Fibroblast of villous mesenchyme (primary cell): ENCODE results near the gene BMP7. TPM values are rescaled to one million over a fixed set of nuclear protein-coding genes. Genes with fewer than 3 reads are reported as not detected.

Experiments
- DNase-seq: peaks from one replicate; pipeline ENCODE4 v3.0.0-alpha.2; 2010; ENCODE audit warnings: low read depth
- H3K4me3 ChIP-seq: 2 replicates; pipeline ENCODE4 v1.5.1; 2011; ENCODE audit warnings: low read depth, mild to moderate bottlenecking, low read length
- CTCF ChIP-seq: IDR thresholded peaks from 2 replicates; pipeline ENCODE4 v1.5.1; 2012; ENCODE audit warnings: low read depth, mild to moderate bottlenecking, low read length; ENCODE audit not compliant: insufficient read depth
- total RNA-seq: library from RNA; depleted of rRNA; stranded (reverse); fragments of >200 nt; gene quantifications from 2 replicates; pipeline ENCODE4 v1.2.3, GENCODE V29; 2012

BMP7 gene
- total RNA-seq, 1 donor, result not detected

- no peak for TF ChIP-seq CTCF
- H3K4me3 ChIP-seq, result no peak overlapping the region
- no peak for DNase-seq
Observed at GRCh38 chr20:57188576-57189079, 77.8 kb downstream of the BMP7 start.

- H3K4me3 ChIP-seq, result no peak overlapping the region
- no peak for DNase-seq
- no peak for TF ChIP-seq CTCF
Observed at GRCh38 chr20:57188056-57188455, 78.4 kb downstream of the BMP7 start.

DNA sequence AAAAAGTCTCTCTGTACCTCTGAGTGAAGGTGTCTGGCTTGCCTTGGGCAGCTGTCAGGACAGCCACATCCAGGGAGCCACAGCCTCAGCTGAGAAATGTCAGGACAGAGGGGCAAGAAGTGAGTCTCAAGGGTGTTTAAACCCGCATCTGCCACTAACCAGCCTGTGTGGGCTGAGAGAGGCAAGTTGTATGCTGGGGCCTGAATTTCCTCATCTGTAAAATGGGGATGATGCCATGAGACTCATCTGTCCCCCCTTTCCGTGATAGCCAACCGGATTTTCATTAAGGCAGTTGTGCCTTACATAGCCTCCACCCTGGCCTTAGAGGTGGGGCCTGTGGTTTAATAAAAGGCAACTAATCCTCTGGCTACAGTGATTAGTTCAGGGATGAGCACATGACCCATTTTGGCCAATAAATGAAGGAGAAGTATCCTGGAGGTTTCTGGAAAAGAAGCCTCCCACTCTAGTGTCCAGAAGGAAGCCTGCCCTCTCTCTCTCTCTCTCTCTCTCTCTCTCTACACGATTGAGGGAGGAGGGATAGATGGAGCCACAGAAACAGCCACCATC lies 79.3 kb downstream of the BMP7 start:
- TF ChIP-seq CTCF, result no peak
- no peak for DNase-seq
- H3K4me3 ChIP-seq, result no peak overlapping the region

GRCh38 chr20:57186192-57186591 lies 80.2 kb downstream of the BMP7 start:
- H3K4me3 ChIP-seq, result no peak overlapping the region
- no peak for TF ChIP-seq CTCF
- DNase-seq, result no peak

GRCh38 chr20:57185188-57185743 lies 81.2 kb downstream of the BMP7 start:
- DNase-seq, result no peak
- TF ChIP-seq CTCF, result no peak
- H3K4me3 ChIP-seq, result no peak overlapping the region

- no peak for TF ChIP-seq CTCF
- H3K4me3 ChIP-seq, result no peak overlapping the region
- no peak for DNase-seq
Observed at GRCh38 chr20:57183457-57184009, 82.9 kb downstream of the BMP7 start.
